WTC11 (cell line): Measurements from ENCODE around the gene MLST8. TPM values are rescaled to one million over a fixed set of nuclear protein-coding genes. Genes with fewer than 3 reads are reported as not detected.

Experiments
- ATAC-seq: fragments of 200-7000 bp; cut with Tn5 transposase; 2 replicates; pipeline ENCODE4 v1.10.0; 2021; ENCODE audit warnings: mild to moderate bottlenecking, moderate library complexity
- CTCF ChIA-PET: fragments of 300-600 bp; sonication (Branson Sonifier 250); formaldehyde crosslinking; loops from one replicate; lab custom pipeline; 2021; ENCODE audit warnings: antibody characterized with exemption; lab: Charles Lee
- POLR2A ChIA-PET: fragments of 350-600 bp; sonication (Branson Sonifier 250); formaldehyde crosslinking; loops from one replicate; lab custom pipeline; 2021; ENCODE audit warnings: antibody characterized with exemption; lab: Charles Lee
- DNase-seq: peaks from one replicate; pipeline ENCODE4 v3.0.0; 2021; ENCODE audit warnings: low spot score
- H3K27ac Mint-ChIP-seq: 2 replicates; pipeline ENCODE4 v1.8.0; 2021; ENCODE audit warnings: mixed read lengths
- H3K27me3 Mint-ChIP-seq: 2 replicates; pipeline ENCODE4 v1.8.0; 2021; ENCODE audit warnings: low read depth, mild to moderate bottlenecking, moderate library complexity, mixed read lengths
- H3K36me3 Mint-ChIP-seq: 2 replicates; pipeline ENCODE4 v1.8.0; 2021; ENCODE audit warnings: mixed read lengths
- H3K4me1 Mint-ChIP-seq: 2 replicates; pipeline ENCODE4 v1.8.0; 2022; ENCODE audit warnings: mixed read lengths
- H3K4me3 Mint-ChIP-seq: 2 replicates; pipeline ENCODE4 v1.8.0; 2021; ENCODE audit warnings: mild to moderate bottlenecking, moderate library complexity, mixed read lengths
- H3K9me3 Mint-ChIP-seq: 2 replicates; pipeline ENCODE4 v1.8.0; 2021; ENCODE audit warnings: mixed read lengths
- ARID4B ChIP-seq: sonication (generic); formaldehyde crosslinking; IDR thresholded peaks from 2 replicates; pipeline ENCODE4 v1.8.0; 2023; ENCODE audit warnings: missing genetic modification reagents, mild to moderate bottlenecking, borderline replicate concordance
- FOXJ3 ChIP-seq: sonication (generic); formaldehyde crosslinking; IDR thresholded peaks from 2 replicates; pipeline ENCODE4 v1.9.0; 2021; ENCODE audit warnings: missing genetic modification reagents, mild to moderate bottlenecking, borderline replicate concordance
- GABPB1 ChIP-seq: sonication (generic); formaldehyde crosslinking; IDR thresholded peaks from 2 replicates; pipeline ENCODE4 v1.8.1; 2023; ENCODE audit warnings: mild to moderate bottlenecking, missing genetic modification reagents
- GTF2I ChIP-seq: fragments of 250-450 bp; sonication (Bioruptor Pico); conservative IDR thresholded peaks from 2 replicates; pipeline ENCODE4 v1.4.0; 2021; ENCODE audit warnings: mild to moderate bottlenecking
- MLX ChIP-seq: sonication (generic); formaldehyde crosslinking; IDR thresholded peaks from 2 replicates; pipeline ENCODE4 v1.8.1; 2023; ENCODE audit warnings: mild to moderate bottlenecking, missing genetic modification reagents, moderate library complexity
- RORB ChIP-seq: fragments of 250-450 bp; sonication (Bioruptor Pico); IDR thresholded peaks from 2 replicates; pipeline ENCODE4 v1.9.0; 2021; ENCODE audit warnings: mild to moderate bottlenecking
- ZBTB21 ChIP-seq: sonication (generic); formaldehyde crosslinking; IDR thresholded peaks from 2 replicates; pipeline ENCODE4 v1.8.1; 2023; ENCODE audit warnings: mild to moderate bottlenecking, missing genetic modification reagents, borderline replicate concordance
- ZNF121 ChIP-seq: sonication (generic); formaldehyde crosslinking; IDR thresholded peaks from 2 replicates; pipeline ENCODE4 v1.8.0; 2023; ENCODE audit warnings: missing genetic modification reagents
- ZNF138 ChIP-seq: sonication (generic); formaldehyde crosslinking; conservative IDR thresholded peaks from 2 replicates; pipeline ENCODE4 v1.8.1; 2022; ENCODE audit warnings: mild to moderate bottlenecking, moderate library complexity, missing genetic modification reagents
- ZNF671 ChIP-seq: fragments of 250-450 bp; sonication (Bioruptor Pico); IDR thresholded peaks from 2 replicates; pipeline ENCODE4 v1.8.0; 2021; ENCODE audit warnings: mild to moderate bottlenecking
- ZSCAN18 ChIP-seq: fragments of 250-450 bp; sonication (Bioruptor Pico); IDR thresholded peaks from 2 replicates; pipeline ENCODE4 v2.1.2; 2022; ENCODE audit warnings: mild to moderate bottlenecking, moderate library complexity
- total RNA-seq: library from RNA; stranded (reverse); gene quantifications from 3 replicates; pipeline ENCODE4 v1.2.3, GENCODE V29; 2021

The MLST8 gene
- total RNA-seq, 1 experiment from 2014 or later = 71.6 TPM

- no peaks in the 10 kb centered on the region for H3K27me3 Mint-ChIP-seq
- TF ChIP-seq ZNF671 (no peak), ZNF121 (CRISPR knock-in tag) (peak; percentile 98), GTF2I (CRISPR knock-in tag) (peak; percentile 45; the same call in 1 of the 2 replicates), MLX (no peak)
- ChIA-PET CTCF (interaction anchor here (0.6 to 1.0 kb wide), 5 partner anchors 10 to 527 kb away, joined by 3 to 4 read pairs (median 3); partner anchors contain the start of genes ECI1 and PGP), POLR2A (no interaction called here)
- H3K4me1 Mint-ChIP-seq = peaks cover 3% of the 10 kb centered on the region; the same call in 1 of the 2 replicates
- DNase-seq = no peak
- peak; percentile 10 for ATAC-seq
- no peaks in the 10 kb centered on the region for H3K9me3 Mint-ChIP-seq
- H3K36me3 Mint-ChIP-seq = no peaks in the 10 kb centered on the region
- peak overlapping the region; percentile 76 for H3K4me3 Mint-ChIP-seq
- H3K27ac Mint-ChIP-seq = no peak overlapping the region; the same call in 1 of the 2 replicates
Measured at GRCh38 chr16:2223942-2224486, 18.8 kb downstream of the MLST8 start.

GRCh38 chr16:2226245-2226793, 21.1 kb downstream of the MLST8 start:
- Mint-ChIP-seq H3K36me3 (peaks cover 3% of the 10 kb centered on the region; the same call in 1 of the 2 replicates), H3K4me3 (no peak overlapping the region), H3K4me1 (peaks cover 3% of the 10 kb centered on the region; the same call in 1 of the 2 replicates), H3K9me3 (no peaks in the 10 kb centered on the region), H3K27me3 (no peaks in the 10 kb centered on the region), H3K27ac (0 out of 2 replicates have a peak overlapping the region, but pooled peaks have one; percentile 53)
- DNase-seq = no peak
- TF ChIP-seq ZNF138 (no peak), GTF2I (CRISPR knock-in tag) (no peak), GABPB1 (no peak)
- ChIA-PET POLR2A (interaction anchor here (1.0 kb wide), 1 partner anchor 45 kb away, joined by 4 read pairs; no protein-coding TSS in a partner anchor), CTCF (interaction anchor here (0.6 to 1.8 kb wide), 2 partner anchors 32 to 262 kb away, joined by 5 to 8 read pairs; no protein-coding TSS in a partner anchor)
- ATAC-seq = no peak

GRCh38 chr16:2226918-2227317, 21.7 kb downstream of the MLST8 start:
- DNase-seq = no peak
- TF ChIP-seq FOXJ3 (CRISPR knock-in tag) = no peak
- no peak for TF ChIP-seq ZBTB21 (CRISPR knock-in tag)
- TF ChIP-seq ZSCAN18 (CRISPR knock-in tag) = no peak
- no peak for TF ChIP-seq MLX
- 0 out of 2 replicates have a peak, but pooled peaks have one; percentile 12 for TF ChIP-seq ZNF121 (CRISPR knock-in tag)
- TF ChIP-seq ARID4B = no peak
- TF ChIP-seq RORB (CRISPR knock-in tag) = no peak
- ChIA-PET POLR2A (interaction anchor here (0.6 kb wide), 1 partner anchor 324 kb away, joined by 5 read pairs; no protein-coding TSS in a partner anchor), CTCF (interaction anchor here (0.6 to 1.8 kb wide), 2 partner anchors 32 to 261 kb away, joined by 5 to 8 read pairs; no protein-coding TSS in a partner anchor)
- Mint-ChIP-seq H3K9me3 (no peaks in the 10 kb centered on the region), H3K4me1 (peaks cover 3% of the 10 kb centered on the region; the same call in 1 of the 2 replicates), H3K27ac (no peak overlapping the region), H3K4me3 (no peak overlapping the region), H3K27me3 (no peaks in the 10 kb centered on the region), H3K36me3 (peaks cover 3% of the 10 kb centered on the region; the same call in 1 of the 2 replicates)
- ATAC-seq = no peak
